NCI-H1092 (cell line): ENCODE results near the gene LPGAT1.

Source experiments
- DNase-seq: peaks from one replicate; lab custom pipeline; 2025; lab: John Stamatoyannopoulos, UW

Gene LPGAT1

DNA sequence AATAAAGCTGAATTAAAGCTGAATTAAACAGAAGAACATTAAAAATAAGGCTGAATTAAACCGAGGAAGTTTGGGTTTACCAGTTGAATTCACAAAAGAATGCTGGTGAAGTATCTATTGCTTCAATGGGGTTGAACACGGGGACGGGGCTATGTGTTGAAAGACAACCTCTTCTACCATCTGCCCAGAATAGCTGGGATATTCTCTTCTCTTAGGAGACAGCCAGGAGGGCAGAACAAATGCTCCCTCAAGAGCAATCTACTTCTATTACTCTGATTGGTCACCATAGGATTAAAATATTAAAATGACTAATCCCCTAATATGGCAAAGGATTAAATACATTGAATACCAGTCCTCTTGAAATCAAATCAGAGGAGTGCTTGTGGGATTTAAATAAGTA lies 68.4 kb downstream of the LPGAT1 start:
- no peak for DNase-seq

DNA sequence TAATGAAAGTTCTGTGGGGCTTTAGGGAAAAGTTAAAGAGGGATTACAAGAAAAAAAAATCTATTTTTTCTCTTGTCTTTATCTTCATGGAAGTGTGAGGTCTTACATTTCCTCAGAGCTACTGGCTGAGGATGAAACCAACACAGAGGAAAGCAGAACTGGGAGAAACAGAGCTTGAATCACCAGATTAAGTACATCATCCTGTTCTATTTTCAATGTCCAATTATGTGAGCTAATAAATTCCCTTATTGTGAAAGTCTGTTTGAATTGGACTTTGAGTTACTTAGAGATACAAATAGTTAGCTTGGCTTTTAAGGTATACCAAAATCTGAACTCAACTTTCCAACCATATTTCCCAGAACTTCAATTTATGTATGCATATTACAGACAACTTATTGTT lies 69.2 kb downstream of the LPGAT1 start:
- no peak for DNase-seq

DNA sequence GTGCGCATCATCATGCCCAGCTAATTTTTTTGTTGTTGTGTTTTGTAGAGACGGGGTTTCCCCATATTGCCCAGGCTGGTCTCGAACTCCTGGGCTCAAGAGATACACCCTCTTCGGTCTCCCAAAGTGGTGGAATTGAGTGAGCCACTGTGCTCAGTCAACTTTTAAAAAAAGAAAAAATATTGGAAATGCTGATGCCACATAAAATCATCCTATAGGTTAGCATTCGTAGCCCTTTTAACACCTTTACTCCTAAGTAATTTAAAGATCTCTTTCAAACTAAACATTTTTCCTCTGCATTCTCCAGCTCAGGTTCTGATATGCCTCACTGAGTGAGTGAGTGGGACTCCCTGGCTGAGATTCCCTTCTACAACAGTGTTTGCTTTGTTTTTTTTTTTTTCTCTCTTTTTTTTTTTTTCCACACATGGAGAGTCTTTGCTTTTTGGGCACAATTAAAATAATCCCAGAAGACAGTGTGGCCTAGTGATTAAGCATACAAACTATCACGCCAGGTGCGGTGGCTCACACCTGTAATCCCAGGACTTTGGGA lies 74.0 kb downstream of the LPGAT1 start:
- DNase-seq = no peak

DNA sequence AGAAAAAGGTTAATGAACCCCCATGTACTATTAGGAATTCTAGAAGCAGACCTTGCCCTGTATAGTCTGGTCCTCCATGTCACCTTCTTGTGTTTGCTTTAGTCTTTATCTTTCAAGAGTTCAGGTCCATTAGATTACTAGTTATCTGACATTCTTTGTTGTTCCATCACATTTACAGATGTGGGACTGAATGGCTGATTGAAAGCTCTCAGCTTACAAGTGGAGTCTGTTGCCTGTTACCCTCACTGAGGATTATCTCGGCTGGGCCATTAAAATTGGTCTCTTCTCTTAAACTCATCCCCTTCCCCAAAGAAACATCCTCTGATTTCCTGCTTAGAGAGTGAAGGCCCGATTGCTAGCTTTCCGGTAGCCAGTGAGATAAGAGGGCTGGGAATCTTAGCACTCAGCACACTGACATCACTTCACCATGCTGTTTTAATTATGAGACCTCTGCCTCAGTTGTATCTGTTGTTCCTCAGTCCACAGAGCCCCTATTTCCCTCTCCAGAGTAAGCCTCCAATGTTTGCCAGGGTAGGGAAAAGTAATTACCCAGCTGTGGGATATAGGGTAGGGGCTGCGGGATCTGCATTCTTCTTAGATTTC lies 76.8 kb downstream of the LPGAT1 start:
- no peak for DNase-seq

DNA sequence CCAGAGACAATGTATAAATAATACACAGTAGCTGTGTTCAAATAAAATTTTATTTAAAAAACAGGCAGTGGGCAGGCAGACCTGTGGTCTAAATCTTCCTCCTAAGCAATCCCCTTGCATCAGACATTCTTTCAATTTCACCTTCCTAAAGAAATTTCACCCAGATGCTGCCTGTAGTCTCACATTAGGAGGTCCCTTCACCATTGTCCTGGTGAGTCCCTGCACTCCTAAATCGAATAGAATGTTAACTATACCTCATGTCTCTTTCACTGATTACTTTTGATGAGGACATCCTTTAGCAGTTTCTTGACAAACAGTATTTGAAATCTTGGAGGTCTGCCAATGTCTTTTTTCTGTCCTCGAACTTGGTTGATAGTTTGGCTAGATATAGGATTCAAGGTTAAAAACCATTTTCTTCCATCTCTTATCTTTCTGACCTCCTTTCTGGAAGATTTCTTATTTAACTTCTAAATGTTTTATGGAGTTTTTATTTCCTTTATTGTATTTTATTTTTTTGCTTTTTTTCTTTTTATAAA lies 77.5 kb downstream of the LPGAT1 start:
- no peak for DNase-seq

DNA sequence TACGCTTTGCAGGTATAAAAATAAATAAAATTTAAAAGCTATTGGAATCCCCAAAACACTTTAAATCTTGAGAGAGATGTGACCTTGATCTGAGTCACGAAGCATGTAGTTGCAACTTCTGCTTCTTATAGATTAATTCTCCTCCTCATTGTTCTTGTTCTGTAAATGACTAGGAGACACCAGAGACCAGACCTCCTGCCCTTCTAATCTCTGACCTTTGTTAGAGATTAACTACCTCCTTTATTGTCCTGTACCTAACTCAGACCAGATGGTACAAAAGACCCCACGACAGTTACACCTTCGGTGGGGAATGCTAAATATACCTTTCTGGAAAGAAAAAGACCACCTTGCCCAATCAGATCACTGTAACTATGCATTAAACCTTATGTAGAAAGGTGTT lies 78.2 kb downstream of the LPGAT1 start:
- DNase-seq = no peak

DNA sequence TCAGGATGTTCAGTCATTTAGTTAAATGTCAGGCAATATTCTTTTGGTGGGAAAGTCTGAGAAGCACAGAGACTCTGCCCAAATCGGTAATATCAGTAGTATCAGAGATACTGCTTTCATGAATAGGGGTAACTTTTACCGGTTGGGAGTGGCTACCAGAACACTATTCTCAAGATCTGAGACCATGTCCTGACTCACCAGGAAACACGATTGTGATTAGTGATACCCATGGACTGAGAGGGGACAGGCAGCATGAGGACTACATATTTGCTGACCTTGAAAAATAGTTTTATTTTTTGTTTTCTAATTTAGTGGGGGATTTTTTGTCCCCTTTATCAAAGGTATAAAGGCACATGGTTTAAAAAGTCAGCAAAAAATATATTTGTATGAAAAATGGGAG lies 79.1 kb downstream of the LPGAT1 start:
- DNase-seq = no peak

DNA sequence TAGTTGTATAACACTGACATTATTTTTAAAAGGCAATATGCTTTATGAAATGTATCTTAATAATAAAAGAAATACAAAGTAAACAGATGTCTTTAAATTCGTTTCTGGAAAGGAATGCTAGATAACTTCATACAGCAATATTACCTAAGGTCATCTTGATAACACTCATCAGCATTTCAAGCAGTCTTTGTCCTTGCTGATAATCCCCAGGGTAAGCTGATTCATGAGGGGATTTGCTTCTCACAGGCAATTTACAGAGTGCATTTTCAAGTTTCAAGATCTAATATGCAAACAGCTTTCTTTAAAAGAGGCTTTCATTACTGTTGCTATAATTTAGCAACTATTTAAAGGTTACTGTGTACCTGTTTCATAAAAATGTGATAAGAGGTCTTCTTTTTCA lies 80.0 kb downstream of the LPGAT1 start:
- no peak for DNase-seq

DNA sequence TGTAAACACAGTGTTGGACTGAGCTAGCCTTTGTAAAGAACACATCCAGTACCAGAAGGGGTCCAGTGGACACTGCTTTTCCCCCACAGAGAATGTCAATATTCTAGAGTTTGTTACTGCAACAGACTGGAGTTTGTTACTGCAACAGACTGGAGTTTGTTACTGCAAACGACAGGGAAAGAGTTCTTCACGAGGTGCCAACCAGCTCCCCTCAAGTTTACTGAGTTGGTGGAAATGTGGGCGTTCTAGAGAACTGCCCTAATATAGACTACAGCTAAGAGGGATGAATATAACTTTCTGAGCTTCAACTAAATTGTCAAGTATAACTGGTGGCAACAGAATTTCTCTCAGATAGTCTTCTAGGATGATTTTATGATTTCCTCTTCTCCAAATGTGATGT lies 81.3 kb downstream of the LPGAT1 start:
- no peak for DNase-seq

DNA sequence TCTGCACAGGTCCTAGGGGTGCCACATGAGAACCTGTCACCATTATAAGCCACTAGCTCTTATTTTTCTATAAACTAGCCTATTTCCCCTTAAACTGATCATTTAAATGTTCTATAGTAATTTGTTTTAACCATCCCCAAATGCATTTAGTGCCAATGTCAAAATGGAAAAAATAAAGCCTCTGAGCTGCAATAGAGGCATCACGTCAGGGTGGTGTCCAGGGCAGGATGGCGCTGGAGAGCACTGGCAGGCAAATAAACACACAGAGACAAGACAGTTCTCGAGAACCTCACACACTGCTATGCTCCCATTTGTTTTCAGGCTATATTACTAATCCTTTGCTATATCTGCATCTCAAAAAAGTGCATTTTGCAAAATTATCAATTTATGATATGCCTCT lies 81.8 kb downstream of the LPGAT1 start:
- no peak for DNase-seq

DNA sequence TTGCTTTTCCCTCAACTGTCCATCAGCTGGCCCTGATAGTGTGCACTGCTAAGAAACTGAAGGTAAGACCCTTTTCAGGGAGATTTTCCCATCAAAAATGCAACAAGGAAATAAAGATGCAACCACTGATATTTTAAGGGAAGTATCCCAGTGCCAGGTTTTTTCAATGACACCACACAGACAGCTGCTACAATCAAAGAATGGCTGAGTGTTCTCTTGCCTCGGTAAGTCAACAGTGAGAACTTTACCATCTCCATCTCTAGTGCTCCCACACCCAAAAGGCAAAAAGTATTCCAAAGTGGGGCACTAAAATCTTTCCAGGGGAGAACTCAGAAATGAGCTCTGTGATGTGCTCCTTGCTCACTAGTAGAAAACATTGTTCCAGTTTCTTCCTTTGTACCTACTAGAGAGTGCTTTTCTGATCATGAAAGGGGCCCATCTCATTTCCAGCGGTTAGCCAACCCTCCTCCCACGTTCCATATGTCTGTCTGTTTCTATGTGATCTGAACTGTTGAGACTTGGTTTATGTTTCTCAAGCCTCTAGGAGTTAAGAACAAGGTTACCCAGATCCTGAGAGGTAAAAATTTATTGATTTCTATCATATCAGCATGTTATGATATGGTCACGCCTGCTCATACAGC lies 87.6 kb downstream of the LPGAT1 start:
- DNase-seq = no peak

DNA sequence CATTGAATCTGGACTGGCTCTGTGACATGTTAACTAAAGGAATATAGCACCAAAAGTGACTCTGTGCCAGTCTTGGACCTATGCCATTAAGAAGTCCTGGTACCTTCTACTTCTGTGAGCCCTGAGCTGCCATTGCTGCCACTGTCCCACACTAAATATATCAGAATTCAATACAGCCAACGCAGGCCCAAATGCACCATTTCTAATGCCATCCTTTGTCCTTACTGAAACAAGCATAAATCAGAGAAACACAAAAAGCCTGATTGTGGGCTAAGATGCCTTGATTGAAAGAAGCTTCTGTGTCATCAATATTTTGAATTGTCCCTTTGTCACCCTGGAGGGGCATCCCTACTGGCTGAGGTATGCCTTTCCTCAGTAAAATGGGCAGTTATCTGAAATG lies 88.3 kb downstream of the LPGAT1 start:
- no peak for DNase-seq

DNA sequence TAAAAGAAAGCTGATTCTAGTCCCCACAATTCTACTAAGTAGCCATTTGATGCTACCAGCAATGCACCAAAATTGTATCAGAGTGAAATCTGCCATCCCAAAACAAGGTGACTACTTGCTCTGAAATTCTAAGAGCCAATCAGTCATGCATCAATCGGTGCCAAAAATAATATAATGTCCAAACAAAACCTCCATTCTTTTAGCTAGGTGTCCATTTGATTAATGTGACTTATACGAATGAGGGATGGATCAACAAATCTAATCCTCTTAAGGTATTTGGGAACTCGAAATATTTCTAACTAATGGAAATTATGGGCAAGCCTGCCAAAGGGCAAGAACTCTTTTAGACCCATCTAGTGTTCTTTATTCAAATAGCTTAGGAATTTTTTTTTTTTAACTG lies 88.8 kb downstream of the LPGAT1 start:
- no peak for DNase-seq

DNA sequence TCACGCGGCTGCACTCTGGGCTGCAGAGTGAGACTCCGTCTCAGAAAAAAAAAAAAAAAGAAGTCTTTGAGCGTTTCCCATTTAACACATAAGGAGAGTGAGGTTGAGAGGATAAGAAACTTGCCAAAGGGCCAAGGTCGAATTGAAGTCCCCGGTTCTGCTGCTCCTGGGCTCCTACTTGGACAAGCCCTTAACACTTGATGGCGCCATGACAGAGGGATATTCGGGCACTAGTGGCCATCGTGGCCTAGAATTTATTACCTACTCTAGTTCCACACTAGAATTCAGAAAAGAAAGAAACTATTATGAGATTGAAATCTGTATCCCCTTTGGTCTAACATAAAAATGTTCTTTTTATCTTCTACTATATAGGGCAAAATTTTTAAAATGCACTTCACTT lies 89.4 kb downstream of the LPGAT1 start:
- DNase-seq = no peak

DNA sequence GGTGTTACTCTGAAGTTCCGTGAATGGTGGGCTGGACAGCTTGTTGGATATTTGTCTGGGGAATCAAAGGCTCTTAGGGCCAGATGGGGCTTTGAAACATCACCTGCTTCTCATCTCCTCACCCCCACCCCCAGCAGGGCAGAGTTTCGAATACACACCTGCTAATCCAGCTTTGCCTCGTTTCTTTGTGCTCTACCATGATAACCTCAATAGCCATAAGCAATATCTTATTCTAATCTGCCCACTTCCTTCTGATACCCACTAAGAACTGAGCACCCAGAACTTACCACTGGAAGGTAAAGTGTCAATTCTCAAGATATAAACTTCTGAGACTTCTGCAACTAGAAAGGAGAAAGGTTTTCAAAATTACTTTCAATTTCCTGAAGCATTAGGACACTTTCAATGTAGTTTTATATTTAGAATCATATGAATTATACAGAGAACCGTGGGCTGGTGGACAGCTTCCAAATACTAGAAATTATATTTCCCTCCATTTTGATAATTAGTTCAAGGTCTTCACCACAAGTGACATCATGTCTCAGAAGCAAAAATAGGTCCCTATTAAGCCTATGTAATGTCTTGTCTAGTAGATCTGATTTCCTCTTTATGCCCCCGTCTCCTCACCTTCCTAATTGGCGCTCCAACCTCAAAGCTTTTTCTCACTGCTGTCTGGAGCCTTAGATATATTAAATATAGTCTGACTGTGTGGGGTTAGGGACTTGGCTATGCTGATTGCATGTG lies 90.7 kb downstream of the LPGAT1 start:
- no peak for DNase-seq

DNA sequence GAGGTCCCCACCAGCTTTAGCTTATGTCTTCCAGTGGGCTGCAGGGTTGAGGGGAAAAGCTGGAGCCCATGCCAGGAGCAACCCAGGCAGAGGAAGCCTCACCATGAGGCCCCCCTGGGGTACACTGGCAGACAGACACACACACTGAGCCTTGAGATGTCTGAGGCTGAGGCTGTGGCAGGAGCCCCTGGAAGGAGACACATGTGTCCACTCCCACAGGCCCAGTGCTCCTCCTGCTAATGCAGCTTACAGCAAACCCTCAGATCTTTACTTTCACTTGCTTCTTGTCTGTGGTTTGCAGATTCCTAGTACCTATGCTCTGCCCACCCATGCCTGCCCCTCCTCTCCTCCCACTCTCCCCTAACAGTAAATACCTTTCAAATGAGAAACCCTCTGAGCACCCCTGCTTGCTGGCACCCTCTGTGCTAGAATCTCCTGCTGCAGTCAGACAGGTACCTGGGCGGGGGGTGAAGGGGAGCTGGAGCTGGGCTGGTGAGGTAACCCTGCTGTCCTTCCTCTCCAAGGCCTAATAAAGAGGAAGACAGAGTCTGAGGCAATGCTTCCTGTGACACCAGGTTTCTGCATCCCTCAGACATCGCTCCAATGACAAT lies 91.8 kb downstream of the LPGAT1 start:
- no peak for DNase-seq

DNA sequence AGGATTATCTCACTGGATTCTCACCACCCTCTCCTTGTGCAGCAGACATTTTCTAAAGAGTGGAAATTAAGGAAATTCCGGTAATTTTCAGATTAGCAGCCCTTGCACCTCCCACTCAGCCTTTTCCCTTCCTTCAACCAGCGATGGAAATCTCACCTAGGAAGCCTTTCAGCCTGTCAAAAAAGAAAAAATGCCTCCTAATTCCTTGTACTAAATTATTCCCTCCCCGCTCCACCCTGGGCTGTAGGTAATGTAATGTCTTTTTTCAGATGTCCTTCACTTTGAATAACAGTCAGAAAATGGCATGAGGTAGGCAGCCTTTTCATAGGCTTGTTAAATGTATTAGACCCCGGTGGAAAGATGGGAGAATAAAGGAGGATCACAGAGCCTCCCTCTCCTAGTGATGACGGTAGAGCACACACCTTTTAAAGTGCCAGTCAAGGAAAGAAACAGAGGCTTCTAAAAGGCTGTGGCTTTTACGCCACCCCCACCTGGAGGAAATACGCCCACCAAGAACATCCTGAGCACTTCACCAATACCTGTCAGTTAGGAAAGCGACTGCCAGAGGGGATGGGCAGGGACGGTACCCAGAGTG lies 92.4 kb downstream of the LPGAT1 start:
- no peak for DNase-seq

DNA sequence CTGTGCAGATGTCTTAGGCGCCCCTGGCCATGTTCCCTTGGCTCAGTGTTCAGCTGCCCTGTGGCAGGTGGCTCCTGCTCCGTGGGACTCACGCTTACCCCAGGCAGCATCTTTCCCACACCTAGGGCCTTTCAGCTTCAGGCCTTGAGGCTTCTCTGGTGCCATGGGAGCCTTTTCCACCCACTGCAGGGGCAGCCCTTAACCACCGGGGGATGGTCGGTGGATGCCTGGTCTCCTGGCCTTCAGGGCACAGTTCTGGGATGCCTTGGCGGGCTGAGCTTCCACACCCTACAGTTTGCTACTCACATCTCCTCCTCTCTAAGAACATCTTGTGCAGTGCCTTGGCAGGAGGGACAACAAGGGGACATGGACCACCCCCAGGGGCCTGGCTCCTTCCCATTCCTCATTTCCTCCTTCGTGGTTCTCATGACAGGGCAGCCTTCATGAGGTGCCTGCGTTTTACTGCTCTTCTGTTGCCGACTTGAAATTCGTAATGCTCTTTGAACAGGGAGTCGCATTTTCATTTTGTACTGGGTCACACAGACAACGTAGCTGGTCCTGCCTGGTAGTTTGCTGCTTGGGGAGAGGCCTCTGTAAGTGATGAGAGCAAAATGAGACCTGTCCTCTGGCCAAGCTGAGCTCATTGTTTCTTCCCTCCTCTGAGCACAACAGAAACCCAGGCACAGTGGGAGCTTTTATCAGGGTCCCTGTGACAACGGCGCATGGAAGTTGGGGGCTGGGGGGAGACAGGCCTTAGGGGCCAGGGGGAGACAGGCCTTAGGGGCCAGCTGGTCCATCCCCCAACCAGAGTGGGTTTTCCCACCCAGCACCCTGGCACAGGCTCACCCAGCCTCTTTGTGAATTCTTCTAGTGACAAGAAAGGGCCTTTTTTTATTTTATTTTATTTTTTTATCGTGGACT lies 93.2 kb downstream of the LPGAT1 start:
- DNase-seq = no peak

DNA sequence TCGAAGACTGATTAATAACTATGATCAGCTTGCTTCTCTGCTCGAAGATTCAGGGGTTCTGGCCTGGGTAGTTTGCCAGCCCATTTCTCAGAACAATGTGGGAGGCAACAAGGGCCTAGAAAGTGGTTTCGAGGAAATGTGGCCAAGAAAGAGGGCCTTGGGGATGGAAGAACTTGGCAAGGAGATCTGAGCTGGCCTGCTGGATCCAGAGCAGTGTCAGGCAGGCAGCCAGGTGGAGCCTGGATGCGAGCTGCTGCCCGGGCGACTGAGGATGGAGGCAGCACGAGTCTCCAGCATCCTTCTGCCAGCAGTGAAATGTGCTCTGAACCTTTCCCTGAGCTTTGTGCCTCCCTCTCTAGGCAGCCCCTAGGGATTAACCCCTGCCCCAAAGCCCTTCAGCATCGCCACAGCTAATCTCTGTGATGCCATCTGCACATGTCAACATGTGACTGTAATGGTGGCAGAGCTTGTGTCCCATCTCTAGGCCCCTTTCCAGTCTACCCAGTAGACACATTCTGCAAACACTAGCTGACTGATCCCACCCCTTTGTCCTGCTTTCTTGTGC lies 94.1 kb downstream of the LPGAT1 start:
- DNase-seq = no peak
